Kidney (tissue), 14 donors: ENCODE measurements around the gene CPNE8. TPM values are rescaled to one million over a fixed set of nuclear protein-coding genes. Genes with fewer than 3 reads are reported as not detected.

Experiments used
- DNase-seq, 5 donors: peaks; one replicate each; pipeline ENCODE4 v3.0.0-alpha.2; 2013 to 2020
- FAIRE-seq: peaks from 2 replicates; lab custom pipeline; 2012; peaks lifted over from hg19 to GRCh38; lab: Jason Lieb, UNC
- H3K27ac ChIP-seq, 2 donors: one replicate each; pipeline ENCODE4 v1.7.0; 2013; ENCODE audit warnings: low read depth in 2 of 2, low read length in 2 of 2, inconsistent platforms in 1 of 2
- H3K27me3 ChIP-seq: one replicate; pipeline ENCODE4 v1.7.1; 2013; ENCODE audit warnings: low read length, inconsistent platforms; ENCODE audit not compliant: control insufficient read depth, insufficient read depth
- H3K36me3 ChIP-seq, 3 donors: one replicate each; pipeline versions ENCODE4 v1.7.0 to v1.7.1; 2013; ENCODE audit warnings: low read length in 3 of 3, control low read depth in 1 of 3, inconsistent platforms in 1 of 3; ENCODE audit not compliant: insufficient read depth in 3 of 3, control insufficient read depth in 2 of 3
- H3K4me1 ChIP-seq, 3 donors: one replicate each; pipeline versions ENCODE4 v1.7.0 to v1.7.1; 2013; ENCODE audit warnings: low read length in 3 of 3, inconsistent platforms in 1 of 3, low read depth in 1 of 3; ENCODE audit not compliant: control insufficient read depth in 2 of 3, insufficient read depth in 2 of 3
- H3K4me3 ChIP-seq, 3 donors: one replicate each; pipeline versions ENCODE4 v1.7.0 to v1.8.1; 2013; ENCODE audit warnings: low read length in 3 of 3, control low read depth in 1 of 3, inconsistent platforms in 1 of 3
- H3K9ac ChIP-seq, 3 donors: one replicate each; pipeline versions ENCODE4 v1.7.0 to v1.7.1; 2013; ENCODE audit warnings: low read length in 3 of 3, control low read depth in 1 of 3, inconsistent platforms in 1 of 3
- H3K9me3 ChIP-seq, 3 donors: one replicate each; pipeline versions ENCODE4 v1.7.0 to v1.7.1; 2013; ENCODE audit warnings: low read length in 3 of 3, control low read depth in 1 of 3, inconsistent platforms in 1 of 3; ENCODE audit not compliant: control insufficient read depth in 2 of 3, insufficient read depth in 1 of 3
- CTCF ChIP-seq: IDR thresholded peaks from 3 replicates; pipeline ENCODE4 v1.5.1; 2012; ENCODE audit warnings: mild to moderate bottlenecking, moderate library complexity, borderline replicate concordance; ENCODE audit not compliant: insufficient read depth; ENCODE audit errors: extremely low read depth
- intact Hi-C: fragments of 100-400 bp; cut with DNase I; formaldehyde crosslinking; loops from one replicate; pipeline ENCODE4 v1.11.1; 2022
- polyA plus RNA-seq: library from polyadenylated mRNA; stranded (reverse); fragments of 350-450 nt; fragmentation: Illumina TruSeq; extraction: RNeasy Lipid Tissue Mini Kit (QIAGEN cat#74804); gene quantifications from one replicate; pipeline ENCODE4 v1.2.3, GENCODE V29; 2014; ENCODE audit warnings: low read depth, low replicate concordance; ENCODE audit not compliant: insufficient read depth
- total RNA-seq: library from RNA; stranded (reverse); fragmentation: NEBNext Ultra II Directional; extraction: Animal tissue kit (Norgen Biotek cat#: 25700); gene quantifications from one replicate; pipeline ENCODE4 v1.2.1, GENCODE V29; 2021
- donor health status: control.
- donor health status: control.
- donor health status: control.
- donor health status: control.
- donor health status: control.
- donor health status: DM: yes; HTN: yes; CAD: no.
- donor health status: Normal renal cell carcinoma (clear cell type).

The CPNE8 gene
- total and polyA plus RNA-seq, 2 donors from 2014 or later: 8.8 to 28.5 TPM

GRCh38 chr12:38930990-38931389 lies 25.6 kb upstream of the CPNE8 start:
- FAIRE-seq (no peak), DNase-seq (no peak)
- Histone ChIP-seq H3K36me3 (no peaks in the 10 kb centered on the region), H3K9me3 (no peaks in the 10 kb centered on the region), H3K27ac (no peak overlapping the region), H3K27me3 (no peaks in the 10 kb centered on the region), H3K9ac (no peak overlapping the region), H3K4me1 (no peaks in the 10 kb centered on the region), H3K4me3 (no peak overlapping the region)
- no peak for TF ChIP-seq CTCF
- intact Hi-C loops: no loop called here

GRCh38 chr12:38926501-38926900 lies 21.1 kb upstream of the CPNE8 start:
- FAIRE-seq: no peak
- H3K27ac ChIP-seq: no peak overlapping the region
- no peaks in the 10 kb centered on the region for H3K36me3 ChIP-seq
- H3K27me3 ChIP-seq: no peaks in the 10 kb centered on the region
- intact Hi-C loops: no loop called here
- H3K9me3 ChIP-seq: no peaks in the 10 kb centered on the region
- no peak for TF ChIP-seq CTCF
- H3K4me1 ChIP-seq: no peaks in the 10 kb centered on the region
- no peak overlapping the region for H3K4me3 ChIP-seq
- no peak for DNase-seq
- no peak overlapping the region for H3K9ac ChIP-seq

- H3K4me3 ChIP-seq: no peak overlapping the region
- H3K36me3 ChIP-seq: no peaks in the 10 kb centered on the region
- DNase-seq (peak in 4 of 5 donors; percentile 38 to 77 (median 52)), FAIRE-seq (peak; percentile 74)
- intact Hi-C loops: no loop called here
- no peak overlapping the region for H3K9ac ChIP-seq
- H3K4me1 ChIP-seq: no peaks in the 10 kb centered on the region
- H3K27me3 ChIP-seq: no peaks in the 10 kb centered on the region
- peak; percentile 66 for TF ChIP-seq CTCF
- no peaks in the 10 kb centered on the region for H3K9me3 ChIP-seq
- no peak overlapping the region for H3K27ac ChIP-seq
Observed at GRCh38 chr12:38921025-38921677, 15.8 kb upstream of the CPNE8 start.

GRCh38 chr12:38919191-38919590 lies 13.8 kb upstream of the CPNE8 start:
- Histone ChIP-seq H3K27me3 (no peaks in the 10 kb centered on the region), H3K36me3 (no peaks in the 10 kb centered on the region), H3K9ac (no peak overlapping the region), H3K27ac (no peak overlapping the region), H3K9me3 (no peaks in the 10 kb centered on the region), H3K4me3 (no peak overlapping the region), H3K4me1 (no peaks in the 10 kb centered on the region)
- TF ChIP-seq CTCF: no peak
- DNase-seq: no peak
- intact Hi-C loops: no loop called here
- no peak for FAIRE-seq
